Activated CD4-positive, alpha-beta T cell treated with anti-CD3 and anti-CD28 coated beads, Interleukin-2, amount 50 U/mL, for 16 hours (primary cell): ENCODE measurements around the gene TYW1.
"Not testable (repeated sequence)": the region's sequence is repeated elsewhere in the genome, so short reads cannot be mapped to it uniquely, and the experiment has no call there.

Experiments
- DNase-seq: peaks from one replicate; pipeline ENCODE4 v3.0.0-alpha.2; 2020

TYW1 gene

DNA sequence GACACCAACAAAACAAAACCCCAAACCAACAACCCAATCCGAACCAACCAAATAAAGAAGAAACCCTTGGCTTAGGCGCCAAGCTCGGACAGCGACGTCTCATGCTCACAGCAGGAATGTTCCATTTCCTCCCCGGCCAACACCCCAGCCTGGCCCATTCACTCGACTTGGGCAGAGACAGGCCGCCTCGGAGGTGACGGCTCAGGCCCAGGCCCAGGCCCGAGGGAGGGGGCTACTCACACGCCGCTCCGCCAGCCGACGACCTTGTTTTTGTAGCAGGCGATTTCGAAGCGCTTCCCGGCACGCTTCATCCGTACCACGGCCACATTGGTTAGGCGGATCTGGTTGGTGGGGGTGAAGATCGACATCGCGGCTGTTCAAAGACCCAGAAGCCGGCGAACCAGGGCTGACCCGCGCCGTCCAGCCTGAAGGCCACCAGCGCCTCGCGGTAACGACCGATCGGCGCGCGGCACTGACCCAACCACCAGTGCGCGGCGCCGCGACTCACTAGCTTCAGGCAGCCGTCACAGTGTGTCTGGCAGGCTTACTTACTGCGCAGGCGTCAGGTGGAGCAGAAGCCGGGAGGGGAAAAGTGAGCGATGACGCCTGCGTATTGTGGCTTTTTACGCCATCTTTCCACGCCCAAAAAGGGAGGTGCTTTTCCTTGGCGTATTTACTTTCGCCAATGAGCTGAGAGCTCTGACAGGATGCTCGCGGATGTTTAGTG, 1.4 kb upstream of the TYW1 start, which contains the start of gene SBDS:
Gene SBDS (minus strand): TSS at position 537 of the 727 bp plus-strand sequence. CDS start 169 bp downstream, at position 368.
- DNase-seq, result peak; percentile 98

DNA sequence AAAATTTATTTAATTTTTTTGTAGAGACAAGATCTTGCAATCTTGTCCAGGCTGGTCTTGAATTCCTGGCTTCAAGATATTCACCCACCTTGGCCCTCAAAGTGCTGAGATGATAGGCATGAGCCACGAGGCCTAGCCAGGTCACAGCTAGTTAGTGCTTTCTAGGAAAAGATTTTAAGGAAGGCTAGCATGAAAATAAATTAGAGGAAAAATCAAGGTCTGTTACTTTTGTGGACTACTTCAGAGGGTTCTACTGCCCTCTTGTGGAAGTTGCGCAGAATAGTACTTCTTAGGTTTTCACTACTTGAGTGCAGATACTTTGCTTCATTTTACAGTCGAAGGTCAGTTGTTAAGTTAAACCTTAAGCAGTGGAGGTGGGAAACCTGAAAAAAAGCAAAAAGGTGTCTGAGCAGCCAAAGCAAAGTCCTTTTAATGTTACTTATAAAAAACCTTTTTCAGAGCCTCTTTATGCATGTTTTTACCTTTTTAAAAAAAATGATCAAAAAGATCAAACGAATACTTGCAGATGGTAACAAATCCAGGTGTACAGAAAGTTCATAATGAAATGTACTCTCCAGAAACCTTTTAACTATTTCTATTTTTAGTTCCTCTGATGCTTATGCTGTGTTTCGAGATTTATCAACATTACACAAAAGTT, 4.1 kb downstream of the TYW1 start:
- DNase-seq, result peak; percentile 34

GRCh38 chr7:67004145-67004544, 7.5 kb downstream of the TYW1 start:
- DNase-seq, result not testable (repeated sequence)

DNA sequence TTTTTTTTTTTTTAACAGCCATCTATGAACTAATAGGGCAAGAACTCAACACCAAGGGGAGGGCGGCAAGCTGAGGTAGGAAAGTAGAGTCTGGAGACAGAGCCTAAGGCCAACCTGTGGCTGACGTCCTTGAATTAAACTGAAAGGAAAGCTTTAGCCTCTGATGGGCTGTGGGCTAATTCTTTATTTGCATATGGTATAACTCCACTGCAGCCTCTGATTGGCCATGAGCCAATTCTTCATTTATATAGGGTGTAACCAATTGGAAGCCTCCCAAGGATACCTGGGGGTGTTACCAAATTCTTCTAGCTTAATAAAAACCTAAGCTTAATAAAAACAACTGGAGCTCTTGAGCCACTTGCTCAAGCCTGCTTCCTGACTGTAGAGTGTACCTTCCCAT, 10.3 kb downstream of the TYW1 start:
- no peak for DNase-seq

GRCh38 chr7:67008260-67008659, 11.6 kb downstream of the TYW1 start:
- DNase-seq, result no peak

GRCh38 chr7:67009677-67010076, 13.0 kb downstream of the TYW1 start:
- not testable (repeated sequence) for DNase-seq

GRCh38 chr7:67014076-67014622, 17.5 kb downstream of the TYW1 start:
- not testable (repeated sequence) for DNase-seq

GRCh38 chr7:67017971-67018370, 21.3 kb downstream of the TYW1 start:
- not testable (repeated sequence) for DNase-seq

DNA sequence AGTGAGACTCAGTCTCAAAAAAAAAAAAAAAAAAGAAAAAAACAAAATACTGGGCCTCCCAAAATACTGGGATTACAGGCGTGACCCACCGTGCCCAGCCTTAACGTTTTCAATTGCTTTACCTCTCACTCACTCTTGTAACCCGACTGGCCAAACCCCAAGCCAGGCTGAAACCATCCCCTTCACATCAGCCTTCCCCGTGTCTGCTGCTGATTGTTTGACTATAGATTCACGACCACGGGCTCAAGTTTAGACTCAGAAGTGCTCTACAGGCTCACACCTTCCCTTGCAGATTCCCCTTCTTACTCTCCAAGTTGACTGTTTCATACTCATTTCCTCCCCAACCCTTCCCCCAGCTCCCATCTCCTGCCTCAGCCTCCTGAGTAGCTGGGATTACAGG, 22.3 kb downstream of the TYW1 start:
- no peak for DNase-seq

DNA sequence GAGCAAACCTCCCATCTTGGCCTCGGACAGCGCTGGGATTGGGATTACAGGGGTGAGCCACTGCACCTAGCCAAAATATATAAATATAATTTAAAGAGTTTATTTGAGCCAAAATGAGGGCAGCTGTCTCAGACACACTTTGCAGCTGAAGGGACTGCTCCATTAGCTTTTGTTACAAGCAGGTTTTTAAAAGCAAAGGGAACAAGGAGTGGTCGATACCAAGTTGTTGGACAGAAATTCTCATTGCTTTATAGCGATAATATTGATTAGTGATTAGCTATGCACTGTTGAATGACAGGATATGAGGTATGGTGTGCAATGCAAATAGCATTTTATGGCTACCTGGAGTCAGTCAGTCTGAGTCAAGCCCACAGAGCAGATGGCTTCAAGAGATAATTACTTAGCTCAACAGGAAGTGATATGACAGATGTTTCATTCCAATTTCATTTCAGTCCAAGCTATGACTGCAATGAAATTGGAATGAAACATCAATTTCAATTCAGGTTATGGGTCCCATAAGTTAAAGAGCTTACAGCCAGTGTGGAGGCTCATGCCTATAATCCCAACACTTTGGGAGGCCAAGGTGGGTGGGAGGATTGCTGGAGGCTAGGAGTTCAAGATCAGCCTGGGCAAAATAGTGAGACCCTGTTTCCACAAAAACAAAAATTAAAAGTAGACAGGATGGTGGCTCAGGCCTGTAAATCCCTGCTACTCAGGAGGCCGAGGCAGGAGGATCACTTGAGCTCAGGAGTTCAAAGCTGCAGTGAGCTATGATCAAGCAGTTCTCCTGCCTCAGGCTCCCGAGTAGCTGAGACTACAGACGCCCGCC, 23.1 kb downstream of the TYW1 start:
- DNase-seq, result peak; percentile 49

GRCh38 chr7:67021260-67021659, 24.6 kb downstream of the TYW1 start:
- DNase-seq, result no peak

DNA sequence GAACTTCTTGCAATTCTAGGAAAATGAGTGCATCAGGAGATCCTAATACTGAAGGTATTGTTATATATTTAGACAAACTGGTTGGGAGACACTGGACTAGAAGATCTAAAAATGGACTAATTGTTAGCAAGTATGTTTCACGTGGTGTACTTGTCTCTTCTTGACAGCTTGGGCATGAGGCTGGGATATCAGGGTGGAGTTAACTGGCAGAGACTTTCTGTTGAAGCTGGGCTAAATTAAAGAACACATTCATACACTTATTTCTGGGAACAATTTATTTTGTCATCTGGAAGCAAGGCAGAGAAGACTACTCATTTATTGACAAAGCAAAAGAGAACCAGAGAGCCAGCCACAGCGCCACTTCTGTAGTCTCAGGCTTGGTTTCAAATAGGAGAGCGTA, 25.9 kb downstream of the TYW1 start:
- DNase-seq, result no peak

DNA sequence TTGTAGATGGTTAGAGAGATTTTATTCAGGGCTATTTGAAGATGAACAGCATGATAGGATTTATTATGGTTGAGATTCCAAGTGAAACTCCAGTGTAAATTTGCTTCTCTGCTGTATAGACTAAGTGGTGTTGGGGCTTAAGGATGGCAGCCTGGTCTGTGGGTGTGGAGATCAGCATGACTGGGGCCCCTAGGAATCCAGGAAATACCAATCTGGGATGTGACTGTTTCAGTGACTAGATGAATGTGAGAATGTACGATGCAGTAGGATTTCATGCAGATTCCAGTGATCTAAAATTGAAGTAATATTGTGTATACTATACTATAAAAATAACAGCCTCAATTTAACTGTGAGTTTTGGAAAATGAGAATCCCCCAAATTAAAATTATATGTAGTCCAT, 28.8 kb downstream of the TYW1 start:
- not testable (repeated sequence) for DNase-seq

DNA sequence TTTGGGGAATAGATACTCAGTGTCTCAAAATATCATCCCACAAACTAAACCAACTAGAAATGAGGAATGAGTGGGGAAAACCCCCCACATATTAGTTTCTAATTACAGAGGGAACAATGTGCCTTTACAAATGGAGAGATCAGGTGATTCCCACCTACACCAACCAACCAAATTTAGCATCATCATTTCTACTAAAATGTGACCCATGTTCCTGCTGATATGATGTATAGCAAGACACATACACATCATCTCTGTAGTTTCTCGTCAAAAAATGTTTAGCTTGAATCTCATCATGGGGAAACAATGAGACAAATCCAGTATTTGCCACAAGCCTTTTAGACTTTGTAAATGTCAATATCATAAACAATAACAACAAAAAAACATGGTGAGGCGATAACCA, 35.1 kb downstream of the TYW1 start:
- DNase-seq, result peak; percentile 24

GRCh38 chr7:67033251-67033650, 36.6 kb downstream of the TYW1 start:
- no peak for DNase-seq

- DNase-seq, result not testable (repeated sequence)
Observed at GRCh38 chr7:67036432-67037395, 40.1 kb downstream of the TYW1 start.

DNA sequence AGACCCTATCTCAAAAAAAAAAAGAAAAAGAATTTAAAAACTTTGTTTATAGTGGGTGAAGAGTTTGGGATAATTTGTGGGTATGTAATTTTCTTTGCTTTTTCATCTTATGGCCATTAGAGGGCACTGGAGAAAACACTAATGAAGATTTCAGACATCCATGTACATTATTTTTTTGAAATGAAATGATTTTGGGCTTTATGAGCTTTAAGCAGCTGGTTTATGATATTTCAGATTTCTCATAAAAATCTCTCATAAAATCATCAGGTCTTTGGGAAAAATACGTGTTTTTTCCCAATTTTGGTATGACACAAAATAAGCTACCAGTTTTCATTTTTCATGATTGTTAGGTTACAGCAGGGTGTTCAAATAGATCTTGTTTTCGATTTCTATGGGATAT, 44.2 kb downstream of the TYW1 start:
- DNase-seq, result not testable (repeated sequence)

DNA sequence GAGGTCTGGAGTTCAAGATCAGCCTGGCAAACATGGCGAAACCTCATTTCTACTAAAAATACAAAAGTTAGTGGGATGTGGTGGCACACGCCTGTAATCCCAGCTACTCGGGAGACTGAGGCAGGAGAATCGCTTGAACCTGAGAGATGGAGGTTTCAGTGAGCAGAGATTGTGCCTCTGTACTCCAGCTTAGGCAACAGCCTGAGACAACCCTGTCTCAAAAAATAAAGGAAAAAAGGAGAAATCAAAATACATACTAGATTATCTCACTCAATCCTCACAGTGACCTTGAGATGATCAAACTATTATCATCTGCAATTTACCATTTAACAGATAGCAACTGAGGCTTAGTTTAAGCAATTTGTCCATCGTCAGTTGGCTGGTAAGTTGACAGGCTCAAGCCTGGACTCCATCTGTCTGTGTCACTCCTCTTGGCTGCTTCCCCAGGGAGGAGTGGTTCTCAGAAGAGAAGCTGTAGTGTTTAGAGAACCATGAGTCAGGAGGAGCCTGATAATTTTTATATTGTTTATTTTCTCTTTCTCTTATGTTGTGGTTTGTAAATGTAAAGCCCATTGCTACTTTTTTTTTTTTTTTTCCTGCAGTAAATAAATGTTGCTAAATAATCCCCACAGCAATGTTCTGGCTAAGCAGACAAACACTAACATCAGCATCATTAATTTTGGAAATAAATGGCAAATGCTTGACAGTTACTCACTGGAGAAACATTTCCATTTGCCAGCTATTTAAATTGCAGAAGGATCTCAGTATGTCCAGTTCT, 46.3 kb downstream of the TYW1 start:
- not testable (repeated sequence) for DNase-seq

DNA sequence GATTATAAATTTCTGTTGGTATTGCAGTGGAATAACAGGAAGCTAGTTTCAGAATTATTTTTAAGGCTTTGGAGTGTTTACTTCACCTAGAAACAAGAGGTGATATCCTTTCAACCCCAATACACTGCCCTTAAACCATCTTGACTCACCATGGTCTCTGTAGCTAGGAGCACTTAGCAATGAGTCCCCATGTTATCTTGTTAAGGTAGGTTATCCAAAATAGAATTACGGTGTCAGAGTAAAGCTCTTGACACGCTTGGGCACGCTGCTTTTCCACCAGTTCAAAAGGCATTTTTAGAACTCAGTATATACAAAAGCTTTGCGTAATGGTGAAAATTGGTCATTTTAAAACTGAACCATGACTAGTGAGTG, 46.9 kb downstream of the TYW1 start:
- not testable (repeated sequence) for DNase-seq

DNA sequence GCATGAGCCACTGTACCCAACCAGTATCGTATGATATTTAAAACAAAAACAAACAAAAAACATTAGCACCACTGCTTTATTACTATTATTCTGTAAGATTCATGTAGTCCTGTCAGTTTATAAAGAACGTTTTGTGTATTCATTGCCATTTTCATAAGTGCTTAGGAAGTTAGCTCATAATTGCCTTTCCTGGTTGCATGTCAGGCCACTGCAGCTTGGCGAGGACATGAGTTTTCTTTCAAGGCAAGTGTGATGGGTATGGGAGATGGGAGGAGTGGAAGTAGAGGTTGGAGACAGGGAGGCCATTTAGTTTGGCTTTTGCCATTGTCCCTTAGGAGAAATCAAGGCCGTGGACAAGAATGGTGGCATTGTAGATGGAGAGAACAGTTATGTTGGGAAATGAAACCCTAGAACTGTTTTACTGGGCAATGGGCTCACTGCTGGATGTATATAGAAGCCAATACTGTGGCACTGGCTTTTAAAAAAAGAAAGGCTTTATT, 48.9 kb downstream of the TYW1 start:
- no peak for DNase-seq

- DNase-seq, result not testable (repeated sequence)
Observed at GRCh38 chr7:67046819-67047218, 50.2 kb downstream of the TYW1 start.
